ENCODE results near the gene ARSG. TPM values are rescaled to one million over a fixed set of nuclear protein-coding genes. Genes with fewer than 3 reads are reported as not detected.

Gene ARSG
- polyA plus RNA-seq, 2 of the 4 experiments (the other 2 are of a cell fraction), result 0.57 to 1.7 TPM

DNA sequence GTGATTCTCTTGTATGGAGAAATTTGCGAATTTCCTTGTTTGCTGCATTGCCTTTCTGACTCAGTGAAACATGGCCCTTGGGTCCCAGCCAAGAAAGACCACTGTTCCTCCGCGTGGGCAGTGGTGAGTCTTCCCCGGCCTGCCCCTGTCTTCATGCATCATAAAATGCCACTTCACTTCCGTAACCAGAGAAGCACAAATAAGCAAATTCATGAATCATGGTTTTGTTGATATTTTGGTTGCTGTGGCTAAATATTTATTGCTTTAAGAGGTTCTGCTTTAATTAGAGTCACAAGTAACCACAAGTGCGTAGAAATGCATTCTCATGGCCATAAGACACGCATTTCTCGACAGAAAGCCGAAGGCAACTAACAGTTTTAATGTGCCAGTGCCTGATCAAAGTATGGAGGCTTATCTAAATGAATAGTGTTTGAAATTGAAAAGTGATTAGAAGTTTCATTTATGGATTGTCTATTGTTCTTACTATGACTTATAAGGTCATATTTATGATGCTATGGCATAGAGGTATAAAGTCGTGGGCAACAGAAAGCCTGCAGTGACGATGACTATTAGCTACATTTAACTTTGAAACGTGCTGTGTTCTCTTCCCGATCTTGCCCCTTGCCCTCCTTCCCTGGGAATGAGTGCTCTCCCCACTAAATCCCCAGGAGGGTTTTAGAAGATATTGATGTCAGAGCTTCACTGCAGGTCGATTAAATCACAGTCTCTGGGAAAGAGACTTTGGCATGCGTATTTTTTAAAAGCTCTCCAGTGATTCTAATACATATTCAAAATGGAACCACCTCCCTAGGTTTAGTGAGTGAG lies 90.0 kb downstream of the ARSG start (continued):
- TF ChIP-seq ZNF302 (CRISPR knock-in tag; IDR thresholded peaks at IDR 0.05), result no peak
- TF ChIP-seq EP300 (IDR thresholded peaks at IDR 0.05), result no peak
- peak; percentile 80 for TF ChIP-seq MAFK (IDR thresholded peaks at IDR 0.05; ENCODE audit: partially characterized antibody)
- TF ChIP-seq PHF8 (IDR thresholded peaks at IDR 0.05; ENCODE audit: borderline replicate concordance, low read depth), result no peak
- TF ChIP-seq MAX (IDR thresholded peaks at IDR 0.05), result no peak
- TF ChIP-seq JUN (IDR thresholded peaks at IDR 0.05), result no peak

DNA sequence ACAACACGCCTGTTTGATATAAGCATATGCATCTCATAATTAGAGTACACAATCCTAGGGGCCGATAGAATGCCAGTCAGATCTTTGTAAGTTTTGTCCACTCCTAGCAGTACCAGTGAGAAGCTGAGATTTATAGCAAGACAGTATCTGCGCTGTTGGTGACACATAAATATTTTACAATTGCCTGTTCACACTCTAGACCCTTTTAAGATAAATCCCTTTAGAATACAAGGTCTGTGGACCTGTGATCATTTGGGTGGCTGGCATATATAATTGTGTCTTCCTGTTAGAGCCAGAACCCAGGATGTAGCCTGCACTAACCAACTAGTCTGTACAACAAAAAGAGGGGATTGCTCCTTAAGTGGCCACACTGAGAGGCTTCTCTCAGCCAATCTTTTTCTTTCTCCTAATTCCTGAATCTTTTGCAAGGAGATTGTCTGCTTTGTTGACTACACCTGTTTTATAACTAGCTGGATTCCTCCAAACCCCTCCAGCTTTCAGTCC lies 91.3 kb downstream of the ARSG start:
- DNase-seq (ENCODE audit: low read depth in 1 of 2, low spot score in 1 of 2) (no peak), ATAC-seq (no peak), FAIRE-seq (no peak)
- H3K27ac ChIP-seq, result peak overlapping the region; percentile 38 to 50; a peak in 4 of 6 replicates
- no peak overlapping the region; the same call in 2 of the 3 replicates for H3K4me2 ChIP-seq
- WGBS (ENCODE audit: missing lambda C conversion rate), result 88% methylated on average over 3 of the region's 3 CpGs
- peaks cover 57% of the 10 kb centered on the region for H3K4me1 ChIP-seq
- TF ChIP-seq, protein P1, sequence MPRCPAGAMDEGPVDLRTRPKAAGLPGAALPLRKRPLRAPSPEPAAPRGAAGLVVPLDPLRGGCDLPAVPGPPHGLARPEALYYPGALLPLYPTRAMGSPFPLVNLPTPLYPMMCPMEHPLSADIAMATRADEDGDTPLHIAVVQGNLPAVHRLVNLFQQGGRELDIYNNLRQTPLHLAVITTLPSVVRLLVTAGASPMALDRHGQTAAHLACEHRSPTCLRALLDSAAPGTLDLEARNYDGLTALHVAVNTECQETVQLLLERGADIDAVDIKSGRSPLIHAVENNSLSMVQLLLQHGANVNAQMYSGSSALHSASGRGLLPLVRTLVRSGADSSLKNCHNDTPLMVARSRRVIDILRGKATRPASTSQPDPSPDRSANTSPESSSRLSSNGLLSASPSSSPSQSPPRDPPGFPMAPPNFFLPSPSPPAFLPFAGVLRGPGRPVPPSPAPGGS (IDR thresholded peaks at IDR 0.05), result no peak
- TF ChIP-seq RAD21 (conservative IDR thresholded peaks at IDR 0.05 in 1 of 2, IDR thresholded peaks at IDR 0.05 in 1 of 2), result no peak
- TF ChIP-seq, protein P2, sequence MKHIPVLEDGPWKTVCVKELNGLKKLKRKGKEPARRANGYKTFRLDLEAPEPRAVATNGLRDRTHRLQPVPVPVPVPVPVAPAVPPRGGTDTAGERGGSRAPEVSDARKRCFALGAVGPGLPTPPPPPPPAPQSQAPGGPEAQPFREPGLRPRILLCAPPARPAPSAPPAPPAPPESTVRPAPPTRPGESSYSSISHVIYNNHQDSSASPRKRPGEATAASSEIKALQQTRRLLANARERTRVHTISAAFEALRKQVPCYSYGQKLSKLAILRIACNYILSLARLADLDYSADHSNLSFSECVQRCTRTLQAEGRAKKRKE (CRISPR knock-in tag; IDR thresholded peaks at IDR 0.05; ENCODE audit: low read depth), result no peak
- TF ChIP-seq MAX (IDR thresholded peaks at IDR 0.05), result no peak
- TF ChIP-seq HEYL (CRISPR knock-in tag; IDR thresholded peaks at IDR 0.05), result no peak
- TF ChIP-seq ZSCAN20 (CRISPR knock-in tag; IDR thresholded peaks at IDR 0.05), result no peak
- no peak for TF ChIP-seq FOXS1 (CRISPR knock-in tag; IDR thresholded peaks at IDR 0.05)
- no peak for TF ChIP-seq HOXB13 (CRISPR knock-in tag; IDR thresholded peaks at IDR 0.05; ENCODE audit: low read depth)
- no peak for TF ChIP-seq MAFK (IDR thresholded peaks at IDR 0.05; ENCODE audit: partially characterized antibody)
- no peak for TF ChIP-seq HDAC2 (IDR thresholded peaks at IDR 0.05)
- TF ChIP-seq ZC3H11A (IDR thresholded peaks at IDR 0.05), result no peak
- TF ChIP-seq TFCP2L1 (CRISPR knock-in tag; IDR thresholded peaks at IDR 0.05), result no peak
- TF ChIP-seq, protein P3, sequence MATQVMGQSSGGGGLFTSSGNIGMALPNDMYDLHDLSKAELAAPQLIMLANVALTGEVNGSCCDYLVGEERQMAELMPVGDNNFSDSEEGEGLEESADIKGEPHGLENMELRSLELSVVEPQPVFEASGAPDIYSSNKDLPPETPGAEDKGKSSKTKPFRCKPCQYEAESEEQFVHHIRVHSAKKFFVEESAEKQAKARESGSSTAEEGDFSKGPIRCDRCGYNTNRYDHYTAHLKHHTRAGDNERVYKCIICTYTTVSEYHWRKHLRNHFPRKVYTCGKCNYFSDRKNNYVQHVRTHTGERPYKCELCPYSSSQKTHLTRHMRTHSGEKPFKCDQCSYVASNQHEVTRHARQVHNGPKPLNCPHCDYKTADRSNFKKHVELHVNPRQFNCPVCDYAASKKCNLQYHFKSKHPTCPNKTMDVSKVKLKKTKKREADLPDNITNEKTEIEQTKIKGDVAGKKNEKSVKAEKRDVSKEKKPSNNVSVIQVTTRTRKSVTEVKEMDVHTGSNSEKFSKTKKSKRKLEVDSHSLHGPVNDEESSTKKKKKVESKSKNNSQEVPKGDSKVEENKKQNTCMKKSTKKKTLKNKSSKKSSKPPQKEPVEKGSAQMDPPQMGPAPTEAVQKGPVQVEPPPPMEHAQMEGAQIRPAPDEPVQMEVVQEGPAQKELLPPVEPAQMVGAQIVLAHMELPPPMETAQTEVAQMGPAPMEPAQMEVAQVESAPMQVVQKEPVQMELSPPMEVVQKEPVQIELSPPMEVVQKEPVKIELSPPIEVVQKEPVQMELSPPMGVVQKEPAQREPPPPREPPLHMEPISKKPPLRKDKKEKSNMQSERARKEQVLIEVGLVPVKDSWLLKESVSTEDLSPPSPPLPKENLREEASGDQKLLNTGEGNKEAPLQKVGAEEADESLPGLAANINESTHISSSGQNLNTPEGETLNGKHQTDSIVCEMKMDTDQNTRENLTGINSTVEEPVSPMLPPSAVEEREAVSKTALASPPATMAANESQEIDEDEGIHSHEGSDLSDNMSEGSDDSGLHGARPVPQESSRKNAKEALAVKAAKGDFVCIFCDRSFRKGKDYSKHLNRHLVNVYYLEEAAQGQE (IDR thresholded peaks at IDR 0.05), result no peak
- TF ChIP-seq EHF (CRISPR knock-in tag; IDR thresholded peaks at IDR 0.05), result no peak
- H3K4me3 ChIP-seq, result no peak overlapping the region
- no peaks in the 10 kb centered on the region for H3K9me3 ChIP-seq
- CTCF ChIA-PET, result interaction anchor here (0.6 to 2.1 kb wide), 5 partner anchors 14 to 120 kb away, joined by 3 to 11 read pairs (median 4); no protein-coding TSS in a partner anchor
- POLR2A ChIA-PET, result interaction anchor here (1.0 kb wide), 1 partner anchor 135 kb away, joined by 3 read pairs; the partner anchor contains the start of gene AMZ2
